IMR-90 (cell line): ENCODE data around the gene SDK1. TPM values are rescaled to one million over a fixed set of nuclear protein-coding genes. Genes with fewer than 3 reads are reported as not detected.
A peak's percentile ranks its signal among the peaks of the same experiment; 100 is the strongest.

Experiments used
- ATAC-seq: fragments of 200-7000 bp; cut with Tn5 transposase; 2 replicates; pipeline ENCODE4 v1.9.1; 2020; ENCODE audit warnings: low read depth, mild to moderate bottlenecking, moderate library complexity
- BruUV-seq: library from RNA; stranded (reverse); fragments of 400-500 nt; replicated peaks from 2 replicates; lab custom pipeline; 2021; lab: Mats Ljungman, UMichigan
- CTCF ChIA-PET: fragments of 300-600 bp; formaldehyde crosslinking; extraction: SDS; loops from one replicate; lab custom pipeline; 2021; ENCODE audit warnings: antibody characterized with exemption; lab: Yijun Ruan, JAX
- POLR2A ChIA-PET: fragments of 300-600 bp; sonication (Branson Sonifier 250); formaldehyde crosslinking; loops from one replicate; lab custom pipeline; 2022; ENCODE audit warnings: antibody characterized with exemption; ENCODE audit not compliant: unreplicated experiment; lab: Charles Lee
- DNase-seq: peaks from one replicate; pipeline ENCODE4 v3.0.0; 2013
- H2AFZ ChIP-seq: replicated peaks from 2 replicates; pipeline ENCODE3; 2013; ENCODE audit warnings: low read length, mild to moderate bottlenecking; ENCODE audit not compliant: poor library complexity
- H2AK5ac ChIP-seq: 2 replicates; pipeline ENCODE4 v1.6.1; 2013; ENCODE audit warnings: low read depth, low read length, inconsistent platforms
- H2AK9ac ChIP-seq: replicated peaks from 2 replicates; pipeline ENCODE3; 2013; ENCODE audit warnings: mild to moderate bottlenecking, low read depth, low read length, moderate library complexity; ENCODE audit not compliant: poor library complexity
- H2BK120ac ChIP-seq: 2 replicates; pipeline ENCODE4 v1.6.1; 2013; ENCODE audit warnings: low read depth, low read length, inconsistent platforms
- H2BK15ac ChIP-seq: 3 replicates; pipeline ENCODE4 v1.6.1; 2013; ENCODE audit warnings: low read depth, low read length, inconsistent platforms
- H2BK20ac ChIP-seq: 2 replicates; pipeline ENCODE4 v1.6.1; 2013; ENCODE audit warnings: low read depth, mild to moderate bottlenecking, inconsistent platforms, low read length, moderate library complexity
- H2BK5ac ChIP-seq: 2 replicates; pipeline ENCODE4 v1.6.1; 2013; ENCODE audit warnings: mild to moderate bottlenecking, low read depth, low read length, inconsistent platforms; ENCODE audit not compliant: poor library complexity, severe bottlenecking
- H3K14ac ChIP-seq: replicated peaks from 2 replicates; pipeline ENCODE4 v1.6.1; 2013; ENCODE audit warnings: low read depth, low read length, inconsistent platforms
- H3K18ac ChIP-seq: 2 replicates; pipeline ENCODE4 v1.6.1; 2013; ENCODE audit warnings: low read depth, low read length, control low read depth
- H3K23ac ChIP-seq: 2 replicates; pipeline ENCODE4 v1.6.1; 2013; ENCODE audit warnings: low read depth, low read length, inconsistent platforms
- H3K27ac ChIP-seq: 2 replicates; pipeline ENCODE4 v1.5.1; 2013; ENCODE audit warnings: mild to moderate bottlenecking, control low read depth, low read length; ENCODE audit not compliant: insufficient read depth
- H3K27me3 ChIP-seq: 2 replicates; pipeline ENCODE4 v1.6.1; 2013; ENCODE audit warnings: low read length; ENCODE audit not compliant: control insufficient read depth, insufficient read depth
- H3K36me3 ChIP-seq: 2 replicates; pipeline ENCODE4 v1.6.1; 2013; ENCODE audit warnings: low read length, mixed read lengths; ENCODE audit not compliant: control insufficient read depth, insufficient read depth
- H3K4ac ChIP-seq: 2 replicates; pipeline ENCODE4 v1.6.1; 2013; ENCODE audit warnings: low read depth, low read length, inconsistent platforms
- H3K4me1 ChIP-seq: 2 replicates; pipeline ENCODE4 v1.6.1; 2013; ENCODE audit warnings: low read length, mixed read lengths; ENCODE audit not compliant: control insufficient read depth, insufficient read depth
- H3K4me2 ChIP-seq: 2 replicates; pipeline ENCODE4 v1.6.1; 2013; ENCODE audit warnings: low read depth, mild to moderate bottlenecking, control low read depth, low read length, moderate library complexity
- H3K4me3 ChIP-seq: 2 replicates; pipeline ENCODE4 v1.5.1; 2013; ENCODE audit warnings: low read depth, mild to moderate bottlenecking, control low read depth, low read length, moderate library complexity; ENCODE audit not compliant: insufficient read depth
- H3K56ac ChIP-seq: 2 replicates; pipeline ENCODE4 v1.6.1; 2013; ENCODE audit warnings: low read length, inconsistent platforms; ENCODE audit not compliant: insufficient read depth; ENCODE audit errors: extremely low read depth
- H3K79me1 ChIP-seq, 2 experiments: 2 replicates each; pipeline ENCODE4 v1.6.1; 2013; ENCODE audit warnings: low read length in 2 of 2, inconsistent platforms in 1 of 2, low read depth in 1 of 2
- H3K9ac ChIP-seq: 2 replicates; pipeline ENCODE4 v1.6.1; 2013; ENCODE audit warnings: low read depth, low read length, control low read depth
- H3K9me1 ChIP-seq: 2 replicates; pipeline ENCODE4 v1.6.1; 2013; ENCODE audit warnings: low read length, inconsistent platforms; ENCODE audit not compliant: insufficient read depth
- H3K9me3 ChIP-seq: 2 replicates; pipeline ENCODE4 v1.6.1; 2013; ENCODE audit warnings: low read length; ENCODE audit not compliant: control insufficient read depth, insufficient read depth
- H4K20me1 ChIP-seq: 2 replicates; pipeline ENCODE4 v1.6.1; 2013; ENCODE audit warnings: low read length, inconsistent platforms; ENCODE audit not compliant: insufficient read depth
- H4K5ac ChIP-seq: 2 replicates; pipeline ENCODE4 v1.6.1; 2013; ENCODE audit warnings: mild to moderate bottlenecking, low read depth, low read length, control low read depth
- H4K8ac ChIP-seq, 2 experiments: 2 replicates each; pipeline ENCODE4 v1.6.1; 2013; ENCODE audit warnings: low read depth in 2 of 2, low read length in 2 of 2, control low read depth in 1 of 2, inconsistent platforms in 1 of 2
- H4K91ac ChIP-seq: 2 replicates; pipeline ENCODE4 v1.6.1; 2013; ENCODE audit warnings: low read depth, low read length, inconsistent platforms; ENCODE audit not compliant: insufficient read depth
- BHLHE40 ChIP-seq: fragments of 150-350 bp; IDR thresholded peaks from 2 replicates; pipeline ENCODE4 v1.6.1; 2016; ENCODE audit warnings: mild to moderate bottlenecking, low read depth, low read length
- CEBPB ChIP-seq: IDR thresholded peaks from 2 replicates; pipeline ENCODE4 v1.6.1; 2012; ENCODE audit warnings: low read depth, low read length, improper control_type of control experiment
- FOS ChIP-seq: fragments of 150-350 bp; IDR thresholded peaks from 2 replicates; pipeline ENCODE4 v1.6.1; 2016; ENCODE audit warnings: low read depth, low read length
- MAFK ChIP-seq: IDR thresholded peaks from 2 replicates; pipeline ENCODE4 v1.6.1; 2012; ENCODE audit warnings: low read depth, low read length, improper control_type of control experiment
- MAZ ChIP-seq: IDR thresholded peaks from 2 replicates; pipeline ENCODE4 v1.6.1; 2012; ENCODE audit warnings: low read depth, mild to moderate bottlenecking, low read length, improper control_type of control experiment, moderate library complexity, borderline replicate concordance
- NFE2L2 ChIP-seq: fragments of 150-350 bp; IDR thresholded peaks from 2 replicates; pipeline ENCODE4 v1.6.1; 2016; ENCODE audit warnings: low read depth, mild to moderate bottlenecking, low read length
- POLR2A ChIP-seq: IDR thresholded peaks from 2 replicates; pipeline ENCODE4 v1.6.1; 2012; ENCODE audit warnings: mild to moderate bottlenecking, low read depth, low read length
- WGBS, 2 experiments: methylation state at CpG; one replicate each; pipeline versions ENCODE4 v1.1.5 to v1.1.7; 2013; ENCODE audit warnings: missing lambda C conversion rate in 2 of 2; ENCODE audit not compliant: insufficient read length in 1 of 2; ENCODE audit errors: extremely low coverage in 2 of 2; 5-methylcytosine and 5-hydroxymethylcytosine counted together
- dilution Hi-C: fragments of 300-500 bp; cut with HindIII; formaldehyde crosslinking; loops from one replicate; pipeline ENCODE4 v1.14.3; 2018; ENCODE audit warnings: low sequenced_read_pairs; ENCODE audit not compliant: unreplicated experiment
- in situ Hi-C: fragments of 300-500 bp; cut with MboI; formaldehyde crosslinking; loops from 3 replicates; pipeline ENCODE4 v1.14.3; 2019; ENCODE audit warnings: low sequenced_read_pairs, inconsistent platforms, mixed read lengths
- intact Hi-C: fragments of 100-400 bp; cut with micrococcal nuclease; formaldehyde crosslinking; loops from 2 replicates; pipeline ENCODE4 v1.10.0; 2022
- polyA plus RNA-seq, 3 experiments: library from polyadenylated mRNA; depleted of rRNA; stranded (reverse); fragments of >200 nt; gene quantifications; 2 replicates each; pipeline ENCODE4 v1.2.3, GENCODE V29; 2012; ENCODE audit warnings: low replicate concordance in 1 of 3
- total RNA-seq: library from RNA; depleted of rRNA; stranded (reverse); fragments of >200 nt; gene quantifications from 2 replicates; pipeline ENCODE4 v1.2.3, GENCODE V29; 2012

SDK1 gene
- total and polyA plus RNA-seq, 2 of the 4 experiments (the other 2 are of a cell fraction): 1.5 to 1.6 TPM

DNA sequence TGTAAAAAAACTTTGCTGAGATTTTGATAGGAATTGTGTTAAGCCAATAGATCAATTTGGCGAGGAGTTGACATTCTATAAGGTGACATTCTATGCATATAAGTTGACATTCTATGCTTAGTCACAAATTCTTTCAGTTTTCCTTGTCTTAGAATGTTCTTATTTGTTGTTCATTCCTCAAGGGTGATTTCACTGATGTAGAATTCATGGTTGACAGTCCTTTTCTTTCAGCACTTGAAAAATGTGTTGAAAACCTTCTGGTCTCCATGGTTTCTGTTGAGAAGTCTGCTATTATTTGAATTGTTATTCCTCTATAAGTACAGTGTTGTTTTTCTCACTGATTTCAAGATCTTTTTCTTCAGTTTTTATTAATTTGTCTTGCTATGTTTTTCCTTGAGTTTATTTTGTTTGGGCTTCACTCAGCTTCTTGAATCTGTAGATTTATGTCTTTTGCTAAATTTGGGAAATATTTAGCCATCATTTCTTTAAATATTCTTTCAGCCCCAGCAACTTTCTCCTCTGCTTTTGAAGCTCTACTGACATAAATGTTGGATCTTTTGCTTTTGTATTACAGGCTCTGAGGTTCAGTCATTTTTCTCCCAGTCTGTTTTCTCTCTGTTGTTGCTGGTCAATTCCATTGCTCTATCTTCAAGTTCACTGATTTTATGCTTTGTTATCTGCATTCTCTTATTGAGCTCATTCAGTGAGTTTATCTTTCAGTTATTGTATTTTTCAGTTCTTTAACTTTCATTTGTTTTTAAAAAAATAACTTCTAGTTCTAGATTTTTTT is 154.9 kb downstream of the SDK1 start (continued):
- TF ChIP-seq CEBPB: no peak

DNA sequence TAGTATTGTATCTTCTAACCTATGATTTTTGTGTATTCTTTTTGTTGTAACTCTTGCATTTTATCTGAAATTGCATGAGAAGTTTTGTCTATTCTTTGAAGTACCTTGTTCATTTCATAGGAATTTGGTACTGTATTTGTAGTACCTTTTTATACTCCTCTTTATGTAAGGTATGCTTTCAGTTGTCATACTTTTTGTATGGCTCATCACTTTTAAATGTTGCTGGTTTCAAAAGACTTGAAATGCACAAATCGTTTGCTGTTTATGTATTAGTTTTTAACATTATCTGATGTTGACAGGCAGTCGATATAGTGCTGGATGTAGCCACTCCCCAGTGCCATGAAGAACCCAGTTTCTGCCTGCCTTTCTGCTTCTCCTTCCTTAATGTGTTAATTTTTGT is 158.1 kb downstream of the SDK1 start:
- Histone ChIP-seq H3K4me3 (no peak overlapping the region), H3K9me3 (no peaks in the 10 kb centered on the region), H2BK5ac (no peak overlapping the region), H3K4me1 (no peaks in the 10 kb centered on the region; the same call in 1 of the 2 replicates), H4K5ac (no peak overlapping the region), H3K27ac (no peak overlapping the region), H3K56ac (no peak overlapping the region), H2AK5ac (no peak overlapping the region), H4K91ac (no peak overlapping the region), H2BK120ac (no peak overlapping the region), H4K8ac (no peak overlapping the region), H3K27me3 (no peaks in the 10 kb centered on the region), H3K4ac (no peak overlapping the region), H3K14ac (no peak overlapping the region), H3K4me2 (no peak overlapping the region), H2AK9ac (no peak overlapping the region), H3K36me3 (no peaks in the 10 kb centered on the region), H2AFZ (no peak overlapping the region), H4K20me1 (no peaks in the 10 kb centered on the region), H3K18ac (no peak overlapping the region), H3K9me1 (no peaks in the 10 kb centered on the region), H2BK20ac (no peak overlapping the region), H3K23ac (no peak overlapping the region), H3K9ac (no peak overlapping the region), H3K79me1 (no peaks in the 10 kb centered on the region; a peak in 1 of 4 replicates), H2BK15ac (no peak overlapping the region)
- TF ChIP-seq POLR2A: no peak
- TF ChIP-seq BHLHE40: no peak
- peak; percentile 38 for TF ChIP-seq MAFK
- TF ChIP-seq FOS: no peak
- no peak for TF ChIP-seq MAZ
- no peak for TF ChIP-seq NFE2L2
- CTCF ChIA-PET: no interaction called here
- no TSS peak for BruUV-seq
- dilution Hi-C loops (no loop called here), intact Hi-C loops (no loop called here), in situ Hi-C loops (no loop called here)
- POLR2A ChIA-PET: no interaction called here
- no CpG with 5 or more reads among the region's 2 CpGs for WGBS, 2 experiments
- ATAC-seq (no peak), DNase-seq (no peak)
